Measurements from ENCODE around the gene ADAMTS12.

Gene ADAMTS12

DNA sequence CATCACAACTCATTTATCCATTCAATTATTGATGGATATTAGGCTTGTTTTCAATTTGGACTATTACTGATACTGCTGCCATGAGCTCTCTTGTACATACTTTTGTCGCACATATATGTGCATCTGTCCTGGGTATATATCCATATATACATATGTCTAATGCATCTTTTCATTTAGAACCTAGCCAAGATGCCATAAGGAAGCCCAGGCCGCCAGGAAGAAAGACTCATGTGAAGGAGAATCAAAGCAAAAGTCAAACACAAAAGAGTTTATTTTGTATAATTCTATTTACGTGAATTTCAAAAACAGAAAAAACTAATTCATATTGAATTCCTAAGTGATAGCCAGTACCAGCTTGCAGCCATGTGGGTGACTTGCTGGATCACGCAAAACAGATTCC, 79.0 kb downstream of the ADAMTS12 start:
- Histone ChIP-seq H3K27ac (ENCODE audit: low read length) (no peak overlapping the region), H3K4me3 (ENCODE audit: low read length) (no peak overlapping the region), H4K20me1 (ENCODE audit: insufficient read depth, low read length) (no peaks in the 10 kb centered on the region), H3K27me3 (ENCODE audit: low read depth, low read length) (no peaks in the 10 kb centered on the region), H2AFZ (ENCODE audit: low read depth, low read length) (no peak overlapping the region), H3K4me2 (ENCODE audit: low read length) (no peak overlapping the region), H3K9ac (ENCODE audit: low read length) (no peak overlapping the region), H3K79me2 (ENCODE audit: low read length) (no peaks in the 10 kb centered on the region), H3K36me3 (replicated peaks; ENCODE audit: low read depth, low read length) (no peaks in the 10 kb centered on the region), H3K9me3 (ENCODE audit: insufficient read depth, low read length) (no peaks in the 10 kb centered on the region), H3K4me1 (ENCODE audit: low read length) (no peaks in the 10 kb centered on the region)
- TF ChIP-seq, protein P1, sequence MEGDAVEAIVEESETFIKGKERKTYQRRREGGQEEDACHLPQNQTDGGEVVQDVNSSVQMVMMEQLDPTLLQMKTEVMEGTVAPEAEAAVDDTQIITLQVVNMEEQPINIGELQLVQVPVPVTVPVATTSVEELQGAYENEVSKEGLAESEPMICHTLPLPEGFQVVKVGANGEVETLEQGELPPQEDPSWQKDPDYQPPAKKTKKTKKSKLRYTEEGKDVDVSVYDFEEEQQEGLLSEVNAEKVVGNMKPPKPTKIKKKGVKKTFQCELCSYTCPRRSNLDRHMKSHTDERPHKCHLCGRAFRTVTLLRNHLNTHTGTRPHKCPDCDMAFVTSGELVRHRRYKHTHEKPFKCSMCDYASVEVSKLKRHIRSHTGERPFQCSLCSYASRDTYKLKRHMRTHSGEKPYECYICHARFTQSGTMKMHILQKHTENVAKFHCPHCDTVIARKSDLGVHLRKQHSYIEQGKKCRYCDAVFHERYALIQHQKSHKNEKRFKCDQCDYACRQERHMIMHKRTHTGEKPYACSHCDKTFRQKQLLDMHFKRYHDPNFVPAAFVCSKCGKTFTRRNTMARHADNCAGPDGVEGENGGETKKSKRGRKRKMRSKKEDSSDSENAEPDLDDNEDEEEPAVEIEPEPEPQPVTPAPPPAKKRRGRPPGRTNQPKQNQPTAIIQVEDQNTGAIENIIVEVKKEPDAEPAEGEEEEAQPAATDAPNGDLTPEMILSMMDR (IDR thresholded peaks at IDR 0.05; ENCODE audit: low read depth, low read length), result no peak
- TF ChIP-seq EZH2phosphoT487 (IDR thresholded peaks at IDR 0.05; ENCODE audit: low read depth), result no peak

DNA sequence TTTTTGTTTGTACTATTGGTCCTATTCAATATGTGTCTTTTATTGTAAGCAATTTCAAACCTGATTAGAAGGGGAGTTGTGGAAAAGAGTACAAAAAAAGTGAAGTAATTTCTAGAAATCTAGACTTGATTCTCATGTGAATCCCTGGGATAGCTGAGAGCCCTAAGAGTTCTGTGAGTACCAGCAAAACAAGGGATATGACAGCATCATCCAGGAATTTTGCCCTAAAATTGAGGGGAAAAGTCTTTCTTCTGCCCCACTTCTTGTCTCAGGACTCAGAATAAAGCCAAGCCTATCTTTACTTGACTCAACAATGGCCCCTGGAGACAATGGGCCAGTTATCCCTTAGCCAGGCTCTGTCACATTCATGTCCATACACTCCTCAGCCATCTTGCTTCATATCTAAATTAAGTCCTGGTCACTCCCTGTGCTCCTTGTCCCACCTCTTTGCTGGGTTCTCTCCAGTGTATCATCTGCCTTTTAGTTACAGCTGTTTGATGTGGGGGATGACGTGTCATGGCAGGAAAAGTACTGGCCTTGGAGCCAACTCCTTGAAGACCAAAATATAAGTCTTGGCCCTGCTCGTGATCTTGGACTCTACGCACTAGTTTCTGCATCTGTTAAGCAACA, 81.2 kb downstream of the ADAMTS12 start:
- Histone ChIP-seq H3K9ac (ENCODE audit: low read length) (no peak overlapping the region), H3K9me3 (ENCODE audit: insufficient read depth, low read length) (no peaks in the 10 kb centered on the region), H3K4me1 (ENCODE audit: low read length) (no peaks in the 10 kb centered on the region), H3K4me3 (ENCODE audit: low read length) (no peak overlapping the region), H3K36me3 (replicated peaks; ENCODE audit: low read depth, low read length) (no peaks in the 10 kb centered on the region), H3K4me2 (ENCODE audit: low read length) (no peak overlapping the region), H4K20me1 (ENCODE audit: insufficient read depth, low read length) (no peaks in the 10 kb centered on the region), H3K27ac (ENCODE audit: low read length) (no peak overlapping the region), H3K79me2 (ENCODE audit: low read length) (no peaks in the 10 kb centered on the region), H2AFZ (ENCODE audit: low read depth, low read length) (no peak overlapping the region), H3K27me3 (ENCODE audit: low read depth, low read length) (no peaks in the 10 kb centered on the region)
- TF ChIP-seq EZH2phosphoT487 (IDR thresholded peaks at IDR 0.05; ENCODE audit: low read depth), result no peak
- TF ChIP-seq, protein P1 (IDR thresholded peaks at IDR 0.05; ENCODE audit: low read depth, low read length), result no peak

DNA sequence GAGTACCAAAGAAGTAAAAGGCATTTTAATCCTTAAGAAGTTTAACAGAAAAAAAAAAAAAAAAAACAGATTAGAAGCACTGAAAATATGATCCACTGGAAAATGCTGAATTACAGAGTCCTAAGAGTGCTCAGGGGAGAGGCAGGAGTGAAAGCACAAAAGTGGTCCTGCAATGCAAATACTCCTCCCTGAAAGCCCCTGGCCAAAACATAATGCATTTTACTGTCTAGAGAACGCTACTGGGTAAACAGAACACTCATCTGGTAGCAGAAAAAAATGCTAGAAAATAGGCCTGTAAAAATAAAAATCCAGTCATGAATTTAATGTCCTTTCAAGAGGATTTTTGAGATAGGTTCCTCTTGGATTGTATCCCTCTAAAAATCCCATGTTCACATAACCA, 81.9 kb downstream of the ADAMTS12 start:
- Histone ChIP-seq H3K4me1 (ENCODE audit: low read length) (no peaks in the 10 kb centered on the region), H3K36me3 (replicated peaks; ENCODE audit: low read depth, low read length) (no peaks in the 10 kb centered on the region)

DNA sequence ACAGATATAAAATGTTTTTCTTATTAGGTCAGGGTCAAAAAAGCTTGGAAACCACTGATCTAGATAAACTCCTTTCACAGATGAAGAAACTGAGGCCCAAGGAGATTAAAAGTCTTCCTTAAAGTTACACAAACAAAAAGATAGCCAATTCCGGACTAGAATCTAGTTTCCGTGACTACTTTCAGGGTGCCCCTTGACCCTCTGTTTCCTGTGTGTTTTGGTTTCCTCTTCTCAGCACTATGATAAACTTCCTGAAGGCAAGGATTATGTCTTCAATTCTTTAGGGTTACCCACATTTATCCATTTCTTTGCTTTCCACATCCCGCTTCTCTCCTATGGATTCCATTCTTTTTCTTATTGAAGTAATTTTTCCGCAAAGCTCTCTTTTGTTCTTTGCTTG, 83.1 kb downstream of the ADAMTS12 start:
- Histone ChIP-seq H3K4me2 (ENCODE audit: low read length) (no peak overlapping the region), H4K20me1 (ENCODE audit: insufficient read depth, low read length) (no peaks in the 10 kb centered on the region), H3K36me3 (replicated peaks; ENCODE audit: low read depth, low read length) (no peaks in the 10 kb centered on the region), H3K9me3 (ENCODE audit: insufficient read depth, low read length) (no peaks in the 10 kb centered on the region), H3K4me3 (ENCODE audit: low read length) (no peak overlapping the region), H3K4me1 (ENCODE audit: low read length) (no peaks in the 10 kb centered on the region), H2AFZ (ENCODE audit: low read depth, low read length) (no peak overlapping the region), H3K27me3 (ENCODE audit: low read depth, low read length) (no peaks in the 10 kb centered on the region), H3K9ac (ENCODE audit: low read length) (no peak overlapping the region), H3K27ac (ENCODE audit: low read length) (no peak overlapping the region), H3K79me2 (ENCODE audit: low read length) (no peaks in the 10 kb centered on the region)
- no peak for TF ChIP-seq EZH2phosphoT487 (IDR thresholded peaks at IDR 0.05; ENCODE audit: low read depth)
- TF ChIP-seq, protein P1 (IDR thresholded peaks at IDR 0.05; ENCODE audit: low read depth, low read length), result no peak

More for the DNA sequence above, 81.9 kb downstream of the ADAMTS12 start:
- no peaks in the 10 kb centered on the region for H3K27me3 ChIP-seq (ENCODE audit: low read depth, low read length)
- no peak overlapping the region for H2AFZ ChIP-seq (ENCODE audit: low read depth, low read length)
- H4K20me1 ChIP-seq (ENCODE audit: insufficient read depth, low read length), result no peaks in the 10 kb centered on the region
- no peak overlapping the region for H3K9ac ChIP-seq (ENCODE audit: low read length)
- no peak overlapping the region for H3K27ac ChIP-seq (ENCODE audit: low read length)
- H3K4me2 ChIP-seq (ENCODE audit: low read length), result no peak overlapping the region
- no peaks in the 10 kb centered on the region for H3K9me3 ChIP-seq (ENCODE audit: insufficient read depth, low read length)
- H3K4me3 ChIP-seq (ENCODE audit: low read length), result no peak overlapping the region
- no peak for TF ChIP-seq EZH2phosphoT487 (IDR thresholded peaks at IDR 0.05; ENCODE audit: low read depth)
- TF ChIP-seq, protein P1 (IDR thresholded peaks at IDR 0.05; ENCODE audit: low read depth, low read length), result no peak
- no peaks in the 10 kb centered on the region for H3K79me2 ChIP-seq (ENCODE audit: low read length)
